Right lung (tissue), 5 donors: Measurements from ENCODE around the gene CDS1. TPM values are rescaled to one million over a fixed set of nuclear protein-coding genes. Genes with fewer than 3 reads are reported as not detected.

Experiments
- polyA plus RNA-seq, 5 donors: library from polyadenylated mRNA; unstranded; fragments of 120-200 nt; gene quantifications; one replicate each; pipeline versions ENCODE4 v1.2.1 to v1.2.3, GENCODE V29; 2013; ENCODE audit warnings: inconsistent platforms in 1 of 5, low replicate concordance in 1 of 5; ENCODE audit not compliant: insufficient read length in 5 of 5, insufficient read depth in 1 of 5

CDS1 gene
- polyA plus RNA-seq, 5 donors: 12.0 to 20.2 (median 16.5) TPM

Other genes starting within 250 kb of the CDS1 start
- gene NKX6-1, start 83.8 kb upstream of the CDS1 start, polyA plus RNA-seq: under 1 TPM in 1 of 5 donors, not detected in 4; 0.12 TPM